RWPE1 (cell line): Measurements from ENCODE around the gene NLRP10.

ENCODE experiments used
- CTCF ChIA-PET: fragments of 350-600 bp; sonication (Branson Sonifier 250); formaldehyde crosslinking; extraction: SDS; loops from one replicate; lab custom pipeline; 2021; lab: Yijun Ruan, JAX
- POLR2A ChIA-PET: fragments of 400-600 bp; formaldehyde crosslinking; extraction: SDS; loops from one replicate; lab custom pipeline; 2020; ENCODE audit warnings: antibody characterized with exemption; ENCODE audit not compliant: low non-redundant PET; lab: Yijun Ruan, JAX
- DNase-seq: peaks from one replicate; pipeline ENCODE4 v3.0.0; 2012; ENCODE audit warnings: low spot score
- H3K27ac ChIP-seq: fragments of 450-650 bp; 2 replicates; pipeline ENCODE4 v1.5.1; 2017
- TF ChIP-seq, protein P1 (sequence below): fragments of 450-650 bp; conservative IDR thresholded peaks from 2 replicates; pipeline ENCODE4 v1.5.1; 2017; ENCODE audit warnings: low read depth, mild to moderate bottlenecking

Gene NLRP10

DNA sequence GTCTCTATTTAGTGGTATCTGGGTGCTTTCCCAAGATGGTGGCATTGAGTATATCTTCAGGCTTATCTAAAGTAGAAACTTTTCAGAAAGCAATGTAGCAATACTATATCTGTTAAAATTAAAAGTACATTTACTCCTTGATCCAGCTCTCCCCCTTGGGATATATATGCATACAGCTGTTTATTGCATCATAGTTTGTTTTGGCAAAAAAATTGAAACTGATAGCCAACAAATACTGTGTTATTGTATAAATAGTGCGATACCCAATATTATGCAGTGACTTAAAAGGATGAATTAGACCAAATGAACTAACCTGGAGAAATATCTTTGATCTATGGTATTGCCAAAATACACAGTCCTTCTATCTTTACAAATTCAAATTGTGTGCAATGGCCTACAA, 15.3 kb downstream of the NLRP10 start:
- no peak for DNase-seq
- CTCF ChIA-PET, result interaction anchor here (0.6 to 1.1 kb wide), 2 partner anchors 57 to 223 kb away, joined by 3 read pairs; no protein-coding TSS in a partner anchor
- POLR2A ChIA-PET, result no interaction called here
- no peak overlapping the region for H3K27ac ChIP-seq
- TF ChIP-seq, protein P1, sequence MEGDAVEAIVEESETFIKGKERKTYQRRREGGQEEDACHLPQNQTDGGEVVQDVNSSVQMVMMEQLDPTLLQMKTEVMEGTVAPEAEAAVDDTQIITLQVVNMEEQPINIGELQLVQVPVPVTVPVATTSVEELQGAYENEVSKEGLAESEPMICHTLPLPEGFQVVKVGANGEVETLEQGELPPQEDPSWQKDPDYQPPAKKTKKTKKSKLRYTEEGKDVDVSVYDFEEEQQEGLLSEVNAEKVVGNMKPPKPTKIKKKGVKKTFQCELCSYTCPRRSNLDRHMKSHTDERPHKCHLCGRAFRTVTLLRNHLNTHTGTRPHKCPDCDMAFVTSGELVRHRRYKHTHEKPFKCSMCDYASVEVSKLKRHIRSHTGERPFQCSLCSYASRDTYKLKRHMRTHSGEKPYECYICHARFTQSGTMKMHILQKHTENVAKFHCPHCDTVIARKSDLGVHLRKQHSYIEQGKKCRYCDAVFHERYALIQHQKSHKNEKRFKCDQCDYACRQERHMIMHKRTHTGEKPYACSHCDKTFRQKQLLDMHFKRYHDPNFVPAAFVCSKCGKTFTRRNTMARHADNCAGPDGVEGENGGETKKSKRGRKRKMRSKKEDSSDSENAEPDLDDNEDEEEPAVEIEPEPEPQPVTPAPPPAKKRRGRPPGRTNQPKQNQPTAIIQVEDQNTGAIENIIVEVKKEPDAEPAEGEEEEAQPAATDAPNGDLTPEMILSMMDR, result no peak

DNA sequence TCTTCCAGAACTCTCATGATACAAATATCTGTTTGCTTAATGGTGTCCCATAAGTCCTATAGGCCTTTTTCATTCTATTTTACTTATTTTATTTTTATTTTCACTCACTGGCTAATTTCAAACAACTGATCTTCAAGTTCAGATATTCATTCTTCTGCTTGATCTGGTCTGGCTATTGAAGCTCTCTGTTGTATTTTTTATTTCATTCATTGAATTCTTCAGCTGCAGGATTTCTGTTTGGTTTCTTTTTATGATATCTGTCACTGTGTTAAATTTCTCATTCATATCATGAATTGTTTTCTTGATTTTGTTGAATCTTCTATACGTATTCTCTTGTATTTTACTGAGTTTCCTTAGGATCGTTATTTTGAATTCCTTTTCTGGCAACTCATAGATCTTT, 21.1 kb downstream of the NLRP10 start:
- ChIA-PET CTCF (no interaction called here), POLR2A (no interaction called here)
- H3K27ac ChIP-seq, result no peak overlapping the region
- TF ChIP-seq, protein P1, result no peak
- DNase-seq, result no peak

DNA sequence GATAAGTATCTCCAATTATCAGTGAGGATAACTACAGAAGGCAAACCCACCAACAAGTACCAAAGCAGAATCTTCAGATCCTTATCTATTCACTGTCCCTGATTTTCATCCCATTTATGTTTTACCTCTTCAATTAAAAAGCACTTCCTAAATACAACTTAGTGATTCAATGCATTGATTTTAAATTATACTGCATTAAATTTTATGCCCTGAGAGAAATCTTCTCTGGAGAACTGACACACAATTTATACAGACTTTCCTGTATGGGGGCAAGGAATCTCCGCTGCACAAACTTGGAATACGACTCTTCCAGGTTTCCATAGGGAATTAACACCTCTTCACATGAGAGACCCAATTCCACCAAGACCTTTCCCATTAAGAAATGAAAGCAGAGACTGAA, 23.6 kb downstream of the NLRP10 start, which contains the start of gene OR10A3:
OR10A3 (minus strand) TSS at position 101 of the 400 bp plus-strand sequence. CDS start 2,188 bp downstream, outside the sequence.
- no peak within 1 kb of the TSS for H3K27ac ChIP-seq
- DNase-seq, result no peak
- ChIA-PET POLR2A (no interaction called here), CTCF (no interaction called here)
- TF ChIP-seq, protein P1, result no peak

DNA sequence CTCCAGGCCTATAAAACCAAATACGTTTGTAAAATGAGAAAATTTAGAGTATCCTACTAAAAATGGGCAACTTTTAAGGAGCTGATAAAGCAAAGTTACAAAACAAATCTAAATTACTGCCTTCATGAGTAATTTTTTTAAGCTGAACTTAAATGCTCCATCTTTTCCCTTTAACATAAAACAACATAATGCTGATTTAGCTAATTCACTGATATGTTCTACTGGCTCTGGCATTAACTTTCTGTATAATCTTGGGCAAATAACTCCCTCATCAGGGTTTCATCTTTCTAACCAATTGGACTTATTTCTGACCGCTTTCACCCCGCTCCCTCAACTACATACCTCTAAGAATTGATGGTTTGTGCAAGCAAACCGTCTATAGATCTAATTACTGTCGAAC, 24.1 kb downstream of the NLRP10 start:
- TF ChIP-seq, protein P1, result no peak
- POLR2A ChIA-PET, result no interaction called here
- CTCF ChIA-PET, result no interaction called here

DNA sequence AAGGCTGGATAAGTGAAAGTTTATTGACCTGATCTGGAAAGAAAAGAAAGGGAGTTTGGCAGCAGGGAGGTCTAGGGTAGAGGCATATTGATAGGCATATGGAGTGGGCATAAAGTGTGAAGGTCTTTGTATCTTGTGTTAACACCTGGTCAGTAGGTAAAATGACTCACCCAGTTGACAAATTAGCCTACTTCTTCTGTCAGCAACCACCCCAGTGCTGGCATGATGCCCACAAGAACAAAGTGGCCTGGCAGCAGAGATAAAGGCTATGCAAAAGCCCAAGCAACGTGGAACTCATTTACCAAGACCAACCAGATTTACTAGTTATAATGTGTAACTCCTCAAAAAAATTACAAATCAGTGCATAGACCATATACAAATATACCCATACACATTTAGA, 28.6 kb downstream of the NLRP10 start:
- DNase-seq, result peak; percentile 23
- ChIA-PET CTCF (interaction anchor here (0.7 kb wide), 1 partner anchor 10 kb away, joined by 3 read pairs; no protein-coding TSS in a partner anchor), POLR2A (no interaction called here)
- TF ChIP-seq, protein P1, result no peak
- H3K27ac ChIP-seq, result no peak overlapping the region

More for the DNA sequence above, 24.1 kb downstream of the NLRP10 start:
- no peak for DNase-seq
- no peak overlapping the region for H3K27ac ChIP-seq

DNA sequence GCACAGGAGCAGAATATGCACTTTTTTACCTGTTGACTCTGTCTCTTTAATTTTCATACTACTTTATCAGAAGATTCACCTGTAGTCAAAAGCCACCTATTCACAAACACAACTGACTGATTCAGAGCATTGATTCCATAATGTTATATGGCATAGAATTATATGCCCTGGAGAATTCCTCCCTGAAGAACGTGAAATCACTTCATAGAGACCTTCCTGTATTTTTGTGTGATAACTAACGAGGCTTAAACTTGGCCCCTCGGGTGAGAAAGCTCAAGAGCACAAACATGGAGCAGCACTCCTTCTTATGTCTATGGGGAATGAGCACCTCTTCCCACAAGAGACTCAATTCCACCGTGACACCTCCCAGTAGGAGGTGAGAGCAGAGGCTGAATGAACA, 34.1 kb downstream of the NLRP10 start, which contains the start of gene OR10A6:
OR10A6 (minus strand) TSS at position 101 of the 400 bp plus-strand sequence. CDS start 2,606 bp downstream, outside the sequence.
- ChIA-PET CTCF (interaction anchor here (0.6 to 0.7 kb wide), 3 partner anchors 336 to 700 kb away, joined by 3 to 4 read pairs (median 3); no protein-coding TSS in a partner anchor), POLR2A (no interaction called here)
- TF ChIP-seq, protein P1, result no peak
- H3K27ac ChIP-seq, result no peak within 1 kb of the TSS
- no peak for DNase-seq
